SH-SY5Y (cell line): ENCODE results near the gene ST3GAL4.

Experiments
- GATA2 ChIP-seq: IDR thresholded peaks from 2 replicates; pipeline ENCODE4 v1.6.1; 2011; ENCODE audit warnings: mild to moderate bottlenecking, low read depth, low read length
- GATA3 ChIP-seq: IDR thresholded peaks from 2 replicates; pipeline ENCODE4 v1.6.1; 2011; ENCODE audit warnings: low read depth, mild to moderate bottlenecking, low read length, moderate library complexity

The ST3GAL4 gene

DNA sequence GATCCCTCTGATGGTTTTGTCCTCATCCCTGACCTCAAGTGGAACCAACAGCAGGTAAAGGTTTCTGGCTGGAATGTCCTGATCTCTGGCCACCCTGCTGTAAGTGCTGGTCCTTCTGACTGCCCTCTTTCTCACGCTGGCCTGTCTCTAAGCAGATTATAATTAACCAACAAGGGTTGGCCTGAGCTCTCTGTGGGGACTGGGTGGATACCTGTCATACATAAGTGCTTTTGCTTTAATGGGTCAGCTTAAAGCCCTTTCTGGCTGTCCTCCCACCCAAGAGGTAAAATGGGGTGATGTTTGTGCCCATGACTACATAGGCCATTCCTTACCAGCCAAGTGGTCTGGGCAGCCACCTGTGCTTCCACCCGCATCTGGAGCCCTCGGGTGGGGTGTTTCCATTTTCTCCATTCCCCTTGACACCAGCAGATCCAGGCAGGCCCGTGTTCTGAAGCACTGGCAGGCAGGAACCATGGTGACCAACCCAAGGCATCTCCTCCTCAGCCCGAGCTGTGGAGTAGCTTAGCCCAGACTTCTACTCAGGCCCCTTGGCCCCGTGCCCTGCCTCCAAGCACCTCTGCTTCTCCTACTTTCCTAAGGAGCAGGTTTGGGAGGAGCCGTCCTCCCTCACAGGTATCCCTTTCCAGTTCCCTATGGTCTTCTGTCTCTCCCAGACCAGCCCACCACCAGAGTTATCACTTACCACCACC, 17.0 kb upstream of the ST3GAL4 start:
- TF ChIP-seq GATA2 (no peak), GATA3 (no peak)

DNA sequence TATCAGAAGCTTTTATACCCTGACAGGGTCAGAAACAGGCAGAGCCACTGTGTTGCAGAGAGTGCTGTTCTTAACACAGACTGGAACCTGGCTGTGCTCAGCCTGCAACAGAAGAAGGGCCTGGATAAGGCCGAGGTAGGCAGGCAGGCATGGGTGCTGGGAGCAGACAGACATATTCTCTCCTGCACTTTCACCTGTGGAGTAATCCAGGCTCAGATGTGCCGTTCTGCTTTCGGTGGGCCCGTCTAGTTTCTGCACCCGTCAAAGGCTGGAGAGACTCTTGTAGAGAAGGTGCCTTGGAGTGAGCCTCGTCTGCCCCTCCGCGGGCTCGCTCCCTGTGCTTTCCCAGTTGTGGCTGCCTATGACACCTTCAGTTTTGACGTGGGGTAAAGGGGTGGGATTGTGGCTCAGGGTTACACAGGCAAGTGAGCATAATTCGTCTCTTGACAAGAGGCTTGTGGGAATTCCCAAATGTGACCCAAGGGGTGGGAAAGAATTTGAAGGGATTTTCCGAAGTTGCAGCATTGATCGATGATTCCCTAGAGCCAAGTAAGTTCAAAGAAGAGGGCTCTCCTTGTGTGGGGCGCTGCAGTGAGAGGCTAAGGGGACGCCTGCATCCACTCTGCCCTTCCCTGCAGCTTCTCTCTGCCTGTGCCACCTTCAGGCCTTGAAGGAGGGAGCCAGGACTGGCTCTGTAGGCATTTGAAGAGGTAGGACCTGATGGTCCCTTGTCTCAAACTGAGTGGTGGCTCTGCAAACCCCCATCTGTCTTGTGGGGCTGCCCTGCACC, 16.2 kb upstream of the ST3GAL4 start:
- TF ChIP-seq GATA2 (no peak), GATA3 (no peak)

DNA sequence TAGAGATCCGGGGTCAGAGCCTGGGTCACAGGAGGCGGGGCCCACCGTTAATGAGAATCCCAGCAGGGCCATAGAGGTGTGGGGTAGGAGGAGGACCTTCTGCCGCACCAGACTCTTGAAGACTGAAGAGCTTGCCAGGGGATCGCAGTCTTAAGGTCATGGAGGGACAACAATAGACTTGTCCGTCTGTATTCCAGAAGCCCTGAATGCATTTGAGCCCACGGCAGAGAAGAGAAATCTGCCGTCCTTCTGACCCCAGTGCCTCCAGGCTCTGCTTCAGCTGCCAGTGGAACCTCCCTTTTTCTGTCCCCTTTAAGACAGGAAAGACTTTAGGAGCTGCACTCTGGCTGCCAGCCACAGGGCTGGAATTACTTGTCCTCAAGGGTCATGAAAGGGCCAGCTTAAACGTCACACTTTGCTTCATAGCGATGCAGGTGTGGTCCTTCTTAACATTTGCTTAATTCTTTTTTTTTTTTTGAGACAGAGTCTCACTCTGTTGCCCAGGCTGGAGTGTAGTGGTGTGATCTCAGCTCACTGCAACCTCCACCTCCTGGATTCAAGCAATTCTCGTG, 15.5 kb upstream of the ST3GAL4 start:
- no peak for TF ChIP-seq GATA3
- TF ChIP-seq GATA2, result no peak

DNA sequence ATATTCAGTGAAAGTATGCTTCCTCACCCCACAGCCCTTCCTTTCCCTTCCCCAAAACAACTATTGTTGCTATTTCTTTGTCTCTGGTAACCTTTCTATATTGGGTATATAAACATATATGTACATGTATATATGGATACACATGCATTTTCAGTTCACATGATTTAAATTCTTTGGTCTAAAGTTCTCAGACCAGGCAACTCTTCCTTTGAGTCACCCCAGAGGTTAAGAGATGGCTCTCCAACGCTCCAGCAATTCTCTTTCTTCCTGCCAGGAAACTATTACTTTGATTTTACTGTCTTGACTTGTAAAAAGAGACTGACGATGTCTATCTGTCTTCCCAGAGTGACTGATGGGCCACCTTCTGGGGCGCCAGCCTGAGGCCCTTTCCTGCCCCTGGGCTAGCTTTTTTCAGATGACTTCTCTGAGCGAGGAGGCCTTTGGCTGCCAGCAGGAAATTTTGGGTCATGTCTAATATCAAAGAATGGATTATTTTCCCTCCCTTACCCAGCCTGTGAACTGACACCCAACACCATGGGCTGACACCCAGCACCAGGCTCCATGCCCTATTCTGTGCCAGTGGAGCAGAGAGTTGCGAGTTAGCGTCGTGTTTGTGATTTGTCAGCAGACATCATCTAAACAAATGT, 14.4 kb upstream of the ST3GAL4 start:
- TF ChIP-seq GATA3 (no peak), GATA2 (no peak)

DNA sequence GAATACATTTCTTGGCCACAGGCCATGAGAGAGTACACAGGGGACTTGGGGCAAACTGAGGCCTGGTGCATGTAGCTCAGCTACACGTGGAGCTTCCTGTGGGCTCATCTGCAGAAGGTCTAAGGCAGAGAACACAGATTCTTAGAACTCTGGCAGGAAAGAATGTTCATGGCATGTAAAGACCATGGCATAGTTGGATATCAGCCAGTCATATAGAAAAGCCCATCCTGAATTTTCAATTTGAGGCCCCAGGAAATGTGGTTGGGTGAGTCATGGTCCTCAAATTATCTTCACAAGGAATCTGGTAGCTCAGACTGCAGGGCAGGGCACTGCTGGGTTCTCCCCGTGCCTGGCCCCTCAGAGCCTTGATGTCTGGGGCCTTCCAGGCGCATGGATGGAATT, 13.7 kb upstream of the ST3GAL4 start:
- TF ChIP-seq GATA3 (no peak), GATA2 (no peak)

DNA sequence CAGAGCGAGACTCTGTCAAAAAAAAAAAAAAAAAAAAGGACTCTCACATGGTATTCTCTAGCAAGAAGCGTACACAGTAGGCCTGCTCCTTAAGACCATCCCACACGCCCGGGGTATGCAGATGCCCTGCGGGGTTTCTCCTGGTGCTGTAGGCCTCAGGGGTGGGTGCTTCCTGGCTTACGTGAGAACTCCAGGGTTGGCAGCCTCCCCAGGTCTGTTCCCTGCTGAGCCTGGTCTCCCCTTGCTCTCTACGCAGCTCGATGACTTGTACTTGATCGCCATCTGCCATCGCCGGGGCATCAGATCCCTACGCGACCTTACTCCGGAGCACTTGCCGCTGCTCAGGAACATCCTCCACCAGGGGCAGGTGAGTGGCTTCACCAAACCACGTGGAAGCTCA, 12.4 kb upstream of the ST3GAL4 start:
- TF ChIP-seq GATA3 (no peak), GATA2 (no peak)

DNA sequence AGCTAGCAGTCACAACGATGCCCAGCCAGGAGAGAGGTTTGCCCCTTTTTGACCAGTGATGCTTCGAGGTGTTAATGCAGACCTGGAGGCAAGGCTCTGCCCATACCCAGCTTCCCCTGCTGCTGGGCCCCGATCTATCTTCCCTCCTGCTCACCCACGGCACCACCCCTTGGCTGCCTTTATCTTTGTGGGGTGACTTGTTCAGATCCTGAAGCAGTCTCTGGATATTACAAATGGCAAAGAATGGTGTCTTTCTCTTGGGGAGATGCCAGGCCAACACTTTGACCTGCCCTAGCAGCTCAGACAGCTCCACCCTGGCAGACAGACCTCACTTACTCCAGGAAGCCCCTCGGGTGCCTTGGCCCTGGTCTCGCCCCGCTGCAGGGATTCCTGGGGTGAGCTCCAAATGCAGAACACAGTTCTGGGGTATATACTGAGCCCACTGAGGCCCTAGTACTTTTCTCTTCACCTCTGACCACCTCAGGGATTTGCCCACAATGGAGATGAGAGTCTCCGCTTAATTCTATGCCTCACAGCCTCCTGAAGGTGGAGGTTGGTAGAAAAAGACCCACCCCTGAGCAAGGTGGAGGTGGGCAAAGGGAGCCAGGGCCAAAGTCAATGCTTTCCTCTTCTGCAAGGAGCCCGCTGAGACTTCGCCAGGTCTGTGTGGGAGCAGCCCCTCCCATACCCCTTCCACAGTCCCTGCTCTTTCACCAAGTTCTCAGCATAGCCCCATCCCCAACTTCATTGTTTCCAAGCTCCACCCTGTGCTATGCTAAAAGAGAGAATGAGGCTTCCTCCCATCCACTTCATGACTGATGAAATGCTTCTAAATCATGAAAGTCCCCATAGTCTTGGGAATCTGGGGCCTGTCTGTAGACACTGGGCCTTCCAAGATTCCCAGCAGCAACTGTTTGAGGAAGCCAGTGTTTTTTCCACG, 11.1 kb upstream of the ST3GAL4 start:
- TF ChIP-seq GATA2 (no peak), GATA3 (no peak)

DNA sequence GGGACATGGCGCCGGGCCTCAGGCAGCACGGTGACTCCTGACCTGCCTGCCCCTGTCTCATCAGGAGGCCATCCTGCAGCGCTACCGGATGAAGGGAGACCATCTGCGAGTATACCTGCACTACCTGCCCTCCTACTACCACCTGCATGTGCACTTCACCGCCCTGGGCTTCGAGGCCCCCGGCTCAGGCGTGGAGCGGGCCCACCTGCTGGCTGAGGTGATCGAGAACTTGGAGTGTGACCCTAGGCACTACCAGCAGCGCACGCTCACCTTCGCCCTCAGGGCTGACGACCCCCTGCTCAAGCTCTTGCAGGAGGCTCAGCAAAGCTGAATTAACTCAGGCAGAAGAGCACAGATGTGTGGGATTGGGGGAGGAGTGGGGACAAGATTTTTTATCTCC, 10.2 kb upstream of the ST3GAL4 start:
- no peak for TF ChIP-seq GATA3
- no peak for TF ChIP-seq GATA2

DNA sequence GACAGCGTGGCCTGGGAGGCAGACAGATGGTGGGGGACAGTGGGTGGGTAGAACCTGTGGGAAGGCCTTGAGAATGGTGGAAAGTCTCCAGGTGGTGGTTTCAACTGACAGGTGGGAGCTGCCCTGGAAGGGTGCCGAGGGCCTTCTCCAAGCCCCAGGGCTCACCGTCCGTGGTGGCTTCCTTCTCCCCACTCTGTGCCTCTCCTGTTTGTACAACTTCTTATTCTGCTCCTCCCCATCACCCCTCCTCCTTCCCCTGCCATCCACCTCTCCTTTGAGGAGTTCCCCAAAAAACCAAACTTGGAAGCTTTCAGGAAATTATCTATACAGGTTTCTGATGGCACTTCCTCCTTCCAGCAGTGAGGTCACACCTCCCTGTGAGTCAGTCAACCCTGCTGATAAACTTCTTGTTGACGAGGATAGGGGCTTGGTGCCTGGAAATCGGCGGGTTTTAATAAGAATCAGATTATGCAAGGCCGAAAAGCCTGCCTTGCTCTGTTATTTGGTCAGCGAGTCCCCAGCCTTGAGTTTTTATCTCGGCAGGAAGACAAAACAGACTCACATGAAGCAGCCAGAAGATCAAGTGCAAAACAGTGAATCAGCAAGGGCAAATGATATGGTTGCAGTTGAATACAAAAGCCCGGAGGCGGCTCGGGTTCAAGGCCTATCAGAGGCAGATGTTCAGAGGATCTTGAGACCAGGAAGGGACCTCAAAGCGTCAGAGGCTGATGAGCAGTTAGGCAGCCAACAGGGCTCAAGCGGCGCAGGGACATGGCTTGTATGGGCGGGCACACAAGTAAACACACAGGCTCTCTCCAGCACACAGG, 9.5 kb upstream of the ST3GAL4 start:
- TF ChIP-seq GATA3 (no peak), GATA2 (no peak)

DNA sequence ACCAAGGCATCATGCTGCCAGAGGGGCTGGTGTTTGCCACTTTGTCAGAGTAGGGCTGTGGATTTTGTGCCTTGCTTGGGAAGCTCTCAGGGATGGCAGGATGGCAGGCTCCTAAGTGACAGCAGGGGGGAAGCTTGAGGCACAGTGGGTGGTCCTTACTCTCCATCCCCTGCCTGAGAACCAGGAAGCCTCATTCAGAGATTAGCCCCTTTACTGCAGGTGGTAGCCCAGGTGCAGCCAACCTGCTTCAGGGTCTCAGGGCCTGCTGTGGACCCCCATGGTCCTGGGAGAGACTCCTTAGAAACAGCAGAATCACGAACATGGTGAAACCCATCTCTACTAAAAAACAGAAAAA, 8.9 kb upstream of the ST3GAL4 start:
- TF ChIP-seq GATA2 (no peak), GATA3 (no peak)

DNA sequence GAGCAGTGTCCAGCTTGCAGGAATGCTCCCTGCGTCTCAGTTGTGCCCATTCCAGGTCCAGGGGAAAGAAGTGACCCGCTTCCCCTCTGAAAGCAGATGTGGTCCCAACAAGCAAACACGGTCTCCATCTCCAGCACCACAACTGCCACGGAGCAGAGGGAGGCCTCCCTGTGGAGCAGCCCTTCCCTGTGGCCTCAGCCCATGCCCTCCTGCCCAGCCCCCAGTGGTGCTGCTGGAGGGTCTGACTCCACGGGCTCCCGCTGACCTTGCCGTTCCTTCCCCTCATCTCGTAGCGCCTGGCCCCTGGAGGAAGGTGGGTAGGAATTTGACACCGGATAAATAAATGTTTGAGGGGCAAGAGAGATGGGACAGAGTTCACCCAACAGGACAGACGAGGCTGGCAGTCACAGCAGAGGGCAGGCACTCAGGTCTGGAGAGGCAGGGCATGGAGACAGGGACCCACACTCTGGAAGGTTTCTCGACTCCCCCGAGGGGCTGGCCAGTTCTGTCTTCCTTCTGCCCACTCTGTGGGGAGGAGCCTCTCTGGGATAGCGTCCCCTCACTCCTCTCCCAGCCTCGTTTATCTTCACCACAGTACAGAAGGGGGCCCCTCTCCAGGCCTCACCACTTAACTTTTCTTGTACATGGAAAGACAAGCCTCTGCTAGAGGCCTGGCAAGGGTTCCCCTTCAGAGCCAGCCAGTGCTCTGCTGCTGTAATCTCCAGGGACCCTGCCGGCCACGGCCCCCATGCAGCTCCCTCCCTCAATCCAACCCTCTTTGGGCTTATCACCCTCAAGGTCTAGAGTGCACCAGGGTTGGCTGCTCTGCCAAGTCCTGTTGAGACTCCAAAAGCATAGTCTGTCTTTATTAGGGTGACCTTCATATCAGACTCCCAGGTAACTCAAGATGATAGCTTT, 7.5 kb upstream of the ST3GAL4 start:
- no peak for TF ChIP-seq GATA2
